GM23338 (cell line): ENCODE measurements around the gene CD180. TPM values are rescaled to one million over a fixed set of nuclear protein-coding genes. Genes with fewer than 3 reads are reported as not detected.
A peak's percentile ranks its signal among the peaks of the same experiment; 100 is the strongest.

Source experiments
- ATAC-seq: fragments of 200-7000 bp; cut with Tn5 transposase; 3 replicates; pipeline ENCODE4 v1.9.1; 2020
- DNase-seq: peaks from one replicate; pipeline ENCODE4 v3.0.0-alpha.2; 2015; ENCODE audit warnings: low spot score
- H2AFZ ChIP-seq: fragments of 200-600 bp; sonication (generic); 2 replicates; pipeline ENCODE4 v1.8.0; 2016; ENCODE audit warnings: antibody characterized with exemption, mild to moderate bottlenecking, moderate library complexity
- H3F3A ChIP-seq: fragments of 200-600 bp; sonication (generic); replicated peaks from 2 replicates; pipeline ENCODE4 v1.8.0; 2017; ENCODE audit warnings: antibody characterized with exemption, mixed run types, low read depth
- H3K27ac ChIP-seq: fragments of 200-600 bp; sonication (generic); 2 replicates; pipeline ENCODE4 v1.6.1; 2016; ENCODE audit warnings: low read depth
- H3K27me3 ChIP-seq: fragments of 200-600 bp; sonication (generic); 2 replicates; pipeline ENCODE4 v1.8.0; 2016; ENCODE audit warnings: mild to moderate bottlenecking, mixed run types, moderate library complexity; ENCODE audit not compliant: insufficient read depth
- H3K36me3 ChIP-seq: fragments of 200-600 bp; sonication (generic); 2 replicates; pipeline ENCODE4 v1.8.0; 2016; ENCODE audit warnings: mild to moderate bottlenecking; ENCODE audit not compliant: insufficient read depth
- H3K4me1 ChIP-seq: fragments of 200-600 bp; sonication (generic); 2 replicates; pipeline ENCODE4 v1.8.0; 2016; ENCODE audit warnings: mild to moderate bottlenecking, moderate library complexity; ENCODE audit not compliant: insufficient read depth
- H3K4me2 ChIP-seq: fragments of 200-600 bp; sonication (generic); 2 replicates; pipeline ENCODE4 v1.7.1; 2017; ENCODE audit warnings: mixed run types
- H3K4me3 ChIP-seq: fragments of 200-600 bp; sonication (generic); 2 replicates; pipeline ENCODE4 v1.6.1; 2016; ENCODE audit warnings: mixed run types
- H3K79me2 ChIP-seq: fragments of 200-600 bp; sonication (generic); replicated peaks from 2 replicates; pipeline ENCODE4 v1.8.0; 2017; ENCODE audit warnings: mild to moderate bottlenecking; ENCODE audit not compliant: insufficient read depth
- H3K9me2 ChIP-seq: fragments of 200-600 bp; sonication (generic); 2 replicates; pipeline ENCODE4 v1.8.0; 2017; ENCODE audit not compliant: insufficient read depth
- H4K20me1 ChIP-seq: fragments of 200-600 bp; sonication (generic); replicated peaks from 2 replicates; pipeline ENCODE4 v1.8.0; 2017; ENCODE audit warnings: mild to moderate bottlenecking; ENCODE audit not compliant: insufficient read depth
- H3K27ac Mint-ChIP-seq: 2 replicates; pipeline ENCODE4 v1.8.0; 2020; ENCODE audit warnings: inconsistent platforms, mild to moderate bottlenecking, moderate library complexity, mixed read lengths
- H3K27me3 Mint-ChIP-seq: 3 replicates; pipeline ENCODE4 v1.8.0; 2022; ENCODE audit warnings: low read depth, mild to moderate bottlenecking, moderate library complexity, mixed read lengths, inconsistent platforms; ENCODE audit not compliant: insufficient read depth, poor library complexity
- H3K36me3 Mint-ChIP-seq: 3 replicates; pipeline ENCODE4 v1.8.0; 2021; ENCODE audit warnings: low read depth, mild to moderate bottlenecking, inconsistent platforms, moderate library complexity, mixed read lengths
- H3K4me1 Mint-ChIP-seq: 3 replicates; pipeline ENCODE4 v1.8.0; 2020; ENCODE audit warnings: mild to moderate bottlenecking, inconsistent platforms, mixed read lengths
- H3K4me3 Mint-ChIP-seq: 3 replicates; pipeline ENCODE4 v1.8.0; 2021; ENCODE audit warnings: moderate library complexity, mild to moderate bottlenecking, inconsistent platforms, mixed read lengths
- H3K9me3 Mint-ChIP-seq: 3 replicates; pipeline ENCODE4 v1.8.0; 2020; ENCODE audit warnings: moderate library complexity, mild to moderate bottlenecking, inconsistent platforms, mixed read lengths
- CREB1 ChIP-seq: fragments of 250-450 bp; sonication (Bioruptor Pico); IDR thresholded peaks from 2 replicates; pipeline ENCODE4 v1.5.0; 2020; ENCODE audit warnings: low read depth, mild to moderate bottlenecking, moderate library complexity
- EZH2 ChIP-seq: fragments of 200-600 bp; sonication (generic); IDR thresholded peaks from one replicate; pipeline ENCODE4 v1.8.0; 2017; ENCODE audit warnings: antibody characterized with exemption, mild to moderate bottlenecking, low read depth; ENCODE audit not compliant: unreplicated experiment
- EZH2phosphoT487 ChIP-seq: fragments of 200-600 bp; sonication (generic); IDR thresholded peaks from one replicate; pipeline ENCODE4 v1.8.1; 2018; ENCODE audit warnings: antibody characterized with exemption; ENCODE audit not compliant: unreplicated experiment
- POLR2AphosphoS5 ChIP-seq: IDR thresholded peaks from 2 replicates; pipeline ENCODE4 v1.6.1; 2016; ENCODE audit warnings: antibody characterized with exemption, low read depth
- ZNF114 ChIP-seq: fragments of 250-450 bp; sonication (Bioruptor Pico); IDR thresholded peaks from 2 replicates; pipeline ENCODE4 v1.5.0; 2020; ENCODE audit warnings: mild to moderate bottlenecking, moderate library complexity
- ZNF331 ChIP-seq: fragments of 250-450 bp; sonication (Bioruptor Pico); IDR thresholded peaks from 2 replicates; pipeline ENCODE4 v1.5.0; 2020; ENCODE audit warnings: low read depth, mild to moderate bottlenecking, moderate library complexity
- polyA plus RNA-seq: library from polyadenylated mRNA; unstranded; fragments of >200 nt; fragmentation: Nextera tagmentation; extraction: Ambion mirVana; gene quantifications from 2 replicates; pipeline ENCODE4 v1.2.1, GENCODE V29; 2016
- total RNA-seq: library from RNA; depleted of rRNA; stranded (reverse); fragments of >200 nt; shearing (Covaris generic); gene quantifications from 2 replicates; pipeline ENCODE4 v1.2.3, GENCODE V29; 2014
- TF ChIP-seq, protein P1 (sequence below): IDR thresholded peaks from one replicate; pipeline ENCODE4 v1.6.1; 2018; ENCODE audit warnings: antibody characterized with exemption; ENCODE audit not compliant: unreplicated experiment
- TF ChIP-seq, protein P2 (sequence below): IDR thresholded peaks from 2 replicates; pipeline ENCODE4 v1.6.1; 2016; ENCODE audit warnings: antibody characterized with exemption
- TF ChIP-seq, protein P3 (sequence below), 2 experiments: fragments of 200-600 bp in 1 of 2; sonication (generic) in 1 of 2; conservative IDR thresholded peaks; 2 replicates each; pipeline versions ENCODE4 v1.5.1 to v1.6.1; 2016 to 2017; ENCODE audit warnings: antibody characterized with exemption in 2 of 2, low read depth in 2 of 2, mild to moderate bottlenecking in 2 of 2, moderate library complexity in 1 of 2

Gene CD180
- total and polyA plus RNA-seq, 2 experiments from 2014 or later = not detected

DNA sequence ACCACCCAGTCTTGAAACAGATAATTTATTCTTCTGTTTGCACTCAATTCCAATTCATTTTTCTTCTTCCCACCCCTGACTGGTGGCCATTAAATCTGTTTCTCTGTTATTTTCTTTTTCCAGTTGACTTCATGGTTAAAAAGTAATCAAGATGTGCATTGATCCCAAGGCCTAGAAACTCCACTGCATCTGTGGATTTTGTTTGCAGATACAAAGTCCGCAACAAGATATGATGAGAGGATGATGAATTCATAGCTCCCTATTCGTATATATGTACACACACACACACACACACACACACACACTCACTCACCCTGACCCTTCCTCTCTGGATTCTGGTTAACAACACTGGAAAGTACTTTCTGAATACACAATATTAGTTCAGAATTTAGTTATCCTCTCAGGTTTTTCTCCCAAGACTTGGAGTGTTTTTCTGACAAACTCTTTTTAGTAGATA lies 52.4 kb downstream of the CD180 start:
- H3K4me2 ChIP-seq = no peak overlapping the region
- Mint-ChIP-seq H3K9me3 (no peaks in the 10 kb centered on the region), H3K4me1 (no peaks in the 10 kb centered on the region), H3K27ac (peak overlapping the region; percentile 24; the same call in 1 of the 2 replicates), H3K27me3 (peaks cover 2% of the 10 kb centered on the region), H3K4me3 (no peak overlapping the region), H3K36me3 (no peaks in the 10 kb centered on the region)
- no peak for DNase-seq
- no peaks in the 10 kb centered on the region for H3K79me2 ChIP-seq
- no peak overlapping the region for H3K27ac ChIP-seq
- H3K4me3 ChIP-seq = no peak overlapping the region
- no peaks in the 10 kb centered on the region for H3K9me2 ChIP-seq
- TF ChIP-seq EZH2phosphoT487 = no peak
- TF ChIP-seq EZH2 = no peak
- no peaks in the 10 kb centered on the region for H3K27me3 ChIP-seq
- no peak overlapping the region for H2AFZ ChIP-seq
- ATAC-seq = no peak
- no peaks in the 10 kb centered on the region for H3K4me1 ChIP-seq
- no peaks in the 10 kb centered on the region for H4K20me1 ChIP-seq
- no peaks in the 10 kb centered on the region for H3K36me3 ChIP-seq
- no peaks in the 10 kb centered on the region for H3F3A ChIP-seq

DNA sequence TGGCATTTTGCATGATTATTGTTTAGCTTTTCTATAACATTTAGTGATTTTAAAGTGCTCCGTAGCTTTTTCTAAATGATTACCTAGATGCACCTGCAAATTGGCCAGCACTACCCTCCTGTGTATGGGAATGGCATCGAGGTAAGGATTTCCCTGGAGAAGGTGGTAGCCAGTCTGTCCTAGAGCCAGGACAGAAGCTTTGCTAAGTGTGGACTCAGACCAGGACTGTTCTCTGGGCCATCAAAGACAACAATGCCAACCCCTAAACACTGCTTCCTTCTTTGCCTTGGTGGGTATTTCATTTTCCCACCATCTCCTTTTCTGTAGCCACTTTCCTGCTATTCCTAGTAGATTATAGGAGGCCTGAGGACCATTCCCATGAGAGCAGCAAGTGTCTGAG lies 53.0 kb downstream of the CD180 start:
- Mint-ChIP-seq H3K27ac (no peak overlapping the region), H3K36me3 (no peaks in the 10 kb centered on the region), H3K27me3 (no peaks in the 10 kb centered on the region), H3K9me3 (no peaks in the 10 kb centered on the region), H3K4me3 (no peak overlapping the region), H3K4me1 (no peaks in the 10 kb centered on the region)
- Histone ChIP-seq H3K4me2 (no peak overlapping the region), H3K4me3 (no peak overlapping the region), H3K27ac (no peak overlapping the region), H2AFZ (no peak overlapping the region), H4K20me1 (no peaks in the 10 kb centered on the region), H3K79me2 (no peaks in the 10 kb centered on the region), H3F3A (no peaks in the 10 kb centered on the region), H3K4me1 (no peaks in the 10 kb centered on the region), H3K9me2 (no peaks in the 10 kb centered on the region), H3K36me3 (no peaks in the 10 kb centered on the region), H3K27me3 (no peaks in the 10 kb centered on the region)
- DNase-seq = no peak
- TF ChIP-seq EZH2phosphoT487 (no peak), ZNF114 (CRISPR knock-in tag) (no peak)
- TF ChIP-seq, protein P1, sequence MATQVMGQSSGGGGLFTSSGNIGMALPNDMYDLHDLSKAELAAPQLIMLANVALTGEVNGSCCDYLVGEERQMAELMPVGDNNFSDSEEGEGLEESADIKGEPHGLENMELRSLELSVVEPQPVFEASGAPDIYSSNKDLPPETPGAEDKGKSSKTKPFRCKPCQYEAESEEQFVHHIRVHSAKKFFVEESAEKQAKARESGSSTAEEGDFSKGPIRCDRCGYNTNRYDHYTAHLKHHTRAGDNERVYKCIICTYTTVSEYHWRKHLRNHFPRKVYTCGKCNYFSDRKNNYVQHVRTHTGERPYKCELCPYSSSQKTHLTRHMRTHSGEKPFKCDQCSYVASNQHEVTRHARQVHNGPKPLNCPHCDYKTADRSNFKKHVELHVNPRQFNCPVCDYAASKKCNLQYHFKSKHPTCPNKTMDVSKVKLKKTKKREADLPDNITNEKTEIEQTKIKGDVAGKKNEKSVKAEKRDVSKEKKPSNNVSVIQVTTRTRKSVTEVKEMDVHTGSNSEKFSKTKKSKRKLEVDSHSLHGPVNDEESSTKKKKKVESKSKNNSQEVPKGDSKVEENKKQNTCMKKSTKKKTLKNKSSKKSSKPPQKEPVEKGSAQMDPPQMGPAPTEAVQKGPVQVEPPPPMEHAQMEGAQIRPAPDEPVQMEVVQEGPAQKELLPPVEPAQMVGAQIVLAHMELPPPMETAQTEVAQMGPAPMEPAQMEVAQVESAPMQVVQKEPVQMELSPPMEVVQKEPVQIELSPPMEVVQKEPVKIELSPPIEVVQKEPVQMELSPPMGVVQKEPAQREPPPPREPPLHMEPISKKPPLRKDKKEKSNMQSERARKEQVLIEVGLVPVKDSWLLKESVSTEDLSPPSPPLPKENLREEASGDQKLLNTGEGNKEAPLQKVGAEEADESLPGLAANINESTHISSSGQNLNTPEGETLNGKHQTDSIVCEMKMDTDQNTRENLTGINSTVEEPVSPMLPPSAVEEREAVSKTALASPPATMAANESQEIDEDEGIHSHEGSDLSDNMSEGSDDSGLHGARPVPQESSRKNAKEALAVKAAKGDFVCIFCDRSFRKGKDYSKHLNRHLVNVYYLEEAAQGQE = no peak
- ATAC-seq = no peak

DNA sequence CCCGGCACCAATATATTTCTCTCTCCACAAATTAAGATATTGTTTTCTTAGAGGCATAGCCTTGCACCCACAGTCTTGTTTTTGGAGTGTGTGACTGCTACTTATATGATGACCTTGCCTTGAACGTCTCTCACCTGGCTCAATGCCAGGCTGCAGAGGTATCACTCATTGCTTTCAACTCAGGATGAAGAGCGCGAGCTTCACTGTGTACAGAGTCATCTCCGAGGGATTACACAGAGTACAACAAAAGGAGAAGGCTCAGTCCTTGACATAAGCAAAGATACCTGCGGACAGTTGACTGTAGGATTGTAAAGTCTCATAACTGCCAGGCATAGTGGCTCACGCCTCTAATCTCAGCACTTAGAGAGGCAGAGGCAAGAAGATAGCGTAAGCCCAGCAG lies 53.8 kb downstream of the CD180 start:
- H3K36me3 ChIP-seq = no peaks in the 10 kb centered on the region
- H3K36me3 Mint-ChIP-seq = no peaks in the 10 kb centered on the region
- TF ChIP-seq, protein P2, sequence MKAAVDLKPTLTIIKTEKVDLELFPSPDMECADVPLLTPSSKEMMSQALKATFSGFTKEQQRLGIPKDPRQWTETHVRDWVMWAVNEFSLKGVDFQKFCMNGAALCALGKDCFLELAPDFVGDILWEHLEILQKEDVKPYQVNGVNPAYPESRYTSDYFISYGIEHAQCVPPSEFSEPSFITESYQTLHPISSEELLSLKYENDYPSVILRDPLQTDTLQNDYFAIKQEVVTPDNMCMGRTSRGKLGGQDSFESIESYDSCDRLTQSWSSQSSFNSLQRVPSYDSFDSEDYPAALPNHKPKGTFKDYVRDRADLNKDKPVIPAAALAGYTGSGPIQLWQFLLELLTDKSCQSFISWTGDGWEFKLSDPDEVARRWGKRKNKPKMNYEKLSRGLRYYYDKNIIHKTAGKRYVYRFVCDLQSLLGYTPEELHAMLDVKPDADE = no peak
- no peak for TF ChIP-seq CREB1
- TF ChIP-seq ZNF331 (CRISPR knock-in tag) = no peak
- no peak for TF ChIP-seq ZNF114 (CRISPR knock-in tag)
- TF ChIP-seq, protein P3, sequence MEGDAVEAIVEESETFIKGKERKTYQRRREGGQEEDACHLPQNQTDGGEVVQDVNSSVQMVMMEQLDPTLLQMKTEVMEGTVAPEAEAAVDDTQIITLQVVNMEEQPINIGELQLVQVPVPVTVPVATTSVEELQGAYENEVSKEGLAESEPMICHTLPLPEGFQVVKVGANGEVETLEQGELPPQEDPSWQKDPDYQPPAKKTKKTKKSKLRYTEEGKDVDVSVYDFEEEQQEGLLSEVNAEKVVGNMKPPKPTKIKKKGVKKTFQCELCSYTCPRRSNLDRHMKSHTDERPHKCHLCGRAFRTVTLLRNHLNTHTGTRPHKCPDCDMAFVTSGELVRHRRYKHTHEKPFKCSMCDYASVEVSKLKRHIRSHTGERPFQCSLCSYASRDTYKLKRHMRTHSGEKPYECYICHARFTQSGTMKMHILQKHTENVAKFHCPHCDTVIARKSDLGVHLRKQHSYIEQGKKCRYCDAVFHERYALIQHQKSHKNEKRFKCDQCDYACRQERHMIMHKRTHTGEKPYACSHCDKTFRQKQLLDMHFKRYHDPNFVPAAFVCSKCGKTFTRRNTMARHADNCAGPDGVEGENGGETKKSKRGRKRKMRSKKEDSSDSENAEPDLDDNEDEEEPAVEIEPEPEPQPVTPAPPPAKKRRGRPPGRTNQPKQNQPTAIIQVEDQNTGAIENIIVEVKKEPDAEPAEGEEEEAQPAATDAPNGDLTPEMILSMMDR (conservative IDR thresholded peaks at IDR 0.05; ENCODE audit: low read depth in 2 of 2) = no peak
- TF ChIP-seq, protein P1 = no peak
- TF ChIP-seq EZH2phosphoT487 = no peak
- no peak for TF ChIP-seq POLR2AphosphoS5

More for the DNA sequence above, 53.8 kb downstream of the CD180 start:
- no peaks in the 10 kb centered on the region for H3K4me1 Mint-ChIP-seq
- H3K4me3 Mint-ChIP-seq = no peak overlapping the region
- Histone ChIP-seq H3K27ac (no peak overlapping the region), H3K4me1 (no peaks in the 10 kb centered on the region), H4K20me1 (no peaks in the 10 kb centered on the region), H2AFZ (no peak overlapping the region), H3K4me2 (no peak overlapping the region), H3K79me2 (no peaks in the 10 kb centered on the region), H3K4me3 (no peak overlapping the region), H3K9me2 (no peaks in the 10 kb centered on the region), H3F3A (no peaks in the 10 kb centered on the region), H3K27me3 (no peaks in the 10 kb centered on the region)
- ATAC-seq = no peak
- no peak for DNase-seq
- H3K27ac Mint-ChIP-seq = no peak overlapping the region
- H3K27me3 Mint-ChIP-seq = no peaks in the 10 kb centered on the region
- no peaks in the 10 kb centered on the region for H3K9me3 Mint-ChIP-seq
